Measurements from ENCODE around the gene PER2. TPM values are rescaled to one million over a fixed set of nuclear protein-coding genes. Genes with fewer than 3 reads are reported as not detected.
"Not testable (repeated sequence)": the region's sequence is repeated elsewhere in the genome, so short reads cannot be mapped to it uniquely, and the experiment has no call there.

The PER2 gene
- total RNA-seq, 6 experiments from 2014 or later = 4.3 to 5.7 (median 4.5) TPM

GRCh38 chr2:238320246-238320647 lies 31.8 kb upstream of the PER2 start, which contains the start of gene TRAF3IP1:
TRAF3IP1 (plus strand) TSS chr2:238320518; CDS start chr2:238320663, 145 bp downstream.
- Mint-ChIP-seq H3K36me3 (ENCODE audit: low read depth) (peaks cover 5% of the 10 kb centered on the region; the same call in 1 of the 2 replicates), H3K4me3 (peak within 1 kb of the TSS; percentile 90), H3K9me3 (no peaks in the 10 kb centered on the region), H3K27ac (peak within 1 kb of the TSS; percentile 75), H3K27me3 (ENCODE audit: insufficient read depth) (peaks cover 20% of the 10 kb centered on the region), H3K4me1 (ENCODE audit: low read depth) (peaks cover 18% of the 10 kb centered on the region)
- peak; percentile 86 for DNase-seq
- TF ChIP-seq CTCF (IDR thresholded peaks at IDR 0.05) = no peak

- Mint-ChIP-seq H3K4me3 (no peak overlapping the region), H3K27me3 (ENCODE audit: insufficient read depth) (peaks cover 24% of the 10 kb centered on the region), H3K27ac (no peak overlapping the region), H3K4me1 (ENCODE audit: low read depth) (peaks cover 8% of the 10 kb centered on the region; the same call in 1 of the 2 replicates), H3K9me3 (no peaks in the 10 kb centered on the region), H3K36me3 (ENCODE audit: low read depth) (no peaks in the 10 kb centered on the region)
- TF ChIP-seq CTCF (IDR thresholded peaks at IDR 0.05) = no peak
- DNase-seq = no peak
These were observed 26.7 kb upstream of the PER2 start for GRCh38 chr2:238315031-238315595.

GRCh38 chr2:238314576-238314975 lies 26.2 kb upstream of the PER2 start:
- no peak for TF ChIP-seq CTCF (IDR thresholded peaks at IDR 0.05)
- Mint-ChIP-seq H3K4me1 (ENCODE audit: low read depth) (peaks cover 4% of the 10 kb centered on the region; the same call in 1 of the 2 replicates), H3K36me3 (ENCODE audit: low read depth) (no peaks in the 10 kb centered on the region), H3K27me3 (ENCODE audit: insufficient read depth) (peaks cover 24% of the 10 kb centered on the region), H3K27ac (no peak overlapping the region), H3K9me3 (no peaks in the 10 kb centered on the region), H3K4me3 (no peak overlapping the region)
- DNase-seq = no peak

- no peak for TF ChIP-seq CTCF (IDR thresholded peaks at IDR 0.05)
- no peak for DNase-seq
- H3K27me3 Mint-ChIP-seq (ENCODE audit: insufficient read depth) = peaks cover 27% of the 10 kb centered on the region
- no peaks in the 10 kb centered on the region for H3K36me3 Mint-ChIP-seq (ENCODE audit: low read depth)
- H3K4me3 Mint-ChIP-seq = no peak overlapping the region
- H3K4me1 Mint-ChIP-seq (ENCODE audit: low read depth) = no peaks in the 10 kb centered on the region
- no peak overlapping the region for H3K27ac Mint-ChIP-seq
- H3K9me3 Mint-ChIP-seq = no peaks in the 10 kb centered on the region
These were observed 25.6 kb upstream of the PER2 start for GRCh38 chr2:238313991-238314350.

GRCh38 chr2:238313289-238313990 lies 25.0 kb upstream of the PER2 start:
- H3K4me1 Mint-ChIP-seq (ENCODE audit: low read depth) = no peaks in the 10 kb centered on the region
- peaks cover 26% of the 10 kb centered on the region for H3K27me3 Mint-ChIP-seq (ENCODE audit: insufficient read depth)
- DNase-seq = no peak
- H3K9me3 Mint-ChIP-seq = no peaks in the 10 kb centered on the region
- no peak for TF ChIP-seq CTCF (IDR thresholded peaks at IDR 0.05)
- H3K36me3 Mint-ChIP-seq (ENCODE audit: low read depth) = no peaks in the 10 kb centered on the region
- no peak overlapping the region for H3K4me3 Mint-ChIP-seq
- no peak overlapping the region for H3K27ac Mint-ChIP-seq

GRCh38 chr2:238310721-238311120 lies 22.3 kb upstream of the PER2 start:
- not testable (repeated sequence) for H3K4me3 Mint-ChIP-seq; H3K4me1 Mint-ChIP-seq (ENCODE audit: low read depth); H3K9me3 Mint-ChIP-seq; H3K36me3 Mint-ChIP-seq (ENCODE audit: low read depth); H3K27ac Mint-ChIP-seq; DNase-seq
- peaks cover 15% of the 10 kb centered on the region for H3K27me3 Mint-ChIP-seq (ENCODE audit: insufficient read depth)
